GM19455 (cell line): ENCODE data around the gene GLRA2.
"Not testable (repeated sequence)": the region's sequence is repeated elsewhere in the genome, so short reads cannot be mapped to it uniquely, and the experiment has no call there.

ENCODE experiments used
- ATAC-seq: cut with Tn5 transposase; IDR thresholded peaks from one replicate; pipeline ENCODE4 v1.9.1; 2021; ENCODE audit not compliant: unreplicated experiment

The GLRA2 gene

GRCh38 chrX:14590693-14591424 is 61.5 kb downstream of the GLRA2 start:
- ATAC-seq = no peak

DNA sequence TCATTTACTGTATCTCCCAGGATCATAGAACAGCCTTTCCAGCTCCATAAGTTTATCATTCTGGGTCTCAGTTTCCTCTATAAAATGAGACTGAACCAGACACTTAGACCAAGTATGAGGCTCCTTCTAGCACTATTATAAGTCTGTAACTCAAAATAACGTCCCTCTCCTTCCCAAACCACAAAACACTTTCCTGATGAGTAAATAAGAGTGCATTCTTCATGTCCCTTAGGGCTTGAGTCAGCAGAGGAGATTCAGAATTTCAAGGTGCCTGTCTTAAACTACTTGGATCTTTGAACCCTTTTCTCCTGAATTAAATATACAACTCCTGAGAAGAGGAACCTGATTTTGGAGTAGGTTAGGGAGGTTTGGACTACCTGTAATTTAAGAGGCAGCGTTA is 62.6 kb downstream of the GLRA2 start:
- no peak for ATAC-seq

GRCh38 chrX:14594521-14594920 is 65.2 kb downstream of the GLRA2 start:
- no peak for ATAC-seq

DNA sequence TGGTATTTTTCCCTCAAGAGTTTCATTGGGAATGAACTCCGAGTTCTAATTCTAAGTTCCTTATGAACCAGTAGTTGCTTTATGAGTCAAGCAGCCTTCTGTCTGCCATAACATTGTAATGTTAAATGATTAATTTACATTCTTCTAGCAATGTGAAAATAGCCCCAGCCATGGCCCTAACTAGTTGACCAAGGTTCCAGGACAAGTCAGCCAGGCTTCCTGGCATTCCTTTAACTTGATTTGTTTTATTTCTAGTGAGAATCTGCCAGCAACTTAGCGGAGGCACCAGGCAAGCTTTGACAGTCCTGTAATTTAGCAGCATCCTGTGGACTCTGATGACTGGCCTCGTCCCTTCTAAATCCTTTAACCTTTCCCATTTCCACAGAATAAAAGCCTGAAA is 69.0 kb downstream of the GLRA2 start:
- no peak for ATAC-seq

DNA sequence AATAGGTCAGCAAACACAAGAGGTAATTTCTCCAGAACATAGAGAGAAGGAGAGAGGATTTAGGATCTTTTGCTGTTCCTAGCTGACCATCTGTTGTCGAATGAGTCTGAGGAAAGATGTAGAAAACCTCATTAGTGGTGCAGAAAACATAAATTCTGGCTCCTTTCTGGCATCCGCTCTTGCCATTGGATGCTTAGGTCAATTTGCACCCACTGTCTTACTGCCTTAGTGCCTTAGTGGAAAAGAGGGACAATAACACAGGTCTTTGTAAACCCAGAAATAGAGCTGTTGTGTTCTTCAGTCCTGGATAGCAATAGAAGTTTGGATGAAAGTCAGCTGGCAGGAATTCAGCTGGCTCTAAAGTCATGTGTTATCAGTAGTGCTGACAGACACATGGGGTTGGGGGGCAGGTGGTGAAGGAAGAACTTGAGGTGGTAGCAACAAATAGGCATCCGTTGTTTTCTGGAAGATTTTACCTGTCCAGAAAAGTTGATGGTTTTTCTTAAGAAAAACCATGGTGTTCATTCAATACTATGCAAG is 78.2 kb downstream of the GLRA2 start:
- no peak for ATAC-seq

DNA sequence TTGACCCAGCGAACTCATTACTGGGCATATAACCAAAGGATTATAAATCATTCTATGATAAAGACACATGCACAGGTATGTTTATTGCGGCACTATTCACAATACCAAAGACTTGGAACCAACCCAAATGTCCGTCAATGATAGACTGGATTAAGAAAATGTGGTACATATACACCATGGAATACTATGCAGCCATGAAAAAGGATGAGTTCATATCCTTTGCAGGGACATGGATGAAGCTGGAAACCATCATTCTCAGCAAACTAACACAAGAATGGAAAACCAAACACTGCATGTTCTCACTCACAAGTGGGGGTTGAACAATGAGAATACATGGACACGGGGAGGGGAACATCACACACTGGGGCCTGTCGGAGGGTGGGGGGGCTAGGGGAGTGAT is 83.1 kb downstream of the GLRA2 start:
- ATAC-seq = not testable (repeated sequence)

DNA sequence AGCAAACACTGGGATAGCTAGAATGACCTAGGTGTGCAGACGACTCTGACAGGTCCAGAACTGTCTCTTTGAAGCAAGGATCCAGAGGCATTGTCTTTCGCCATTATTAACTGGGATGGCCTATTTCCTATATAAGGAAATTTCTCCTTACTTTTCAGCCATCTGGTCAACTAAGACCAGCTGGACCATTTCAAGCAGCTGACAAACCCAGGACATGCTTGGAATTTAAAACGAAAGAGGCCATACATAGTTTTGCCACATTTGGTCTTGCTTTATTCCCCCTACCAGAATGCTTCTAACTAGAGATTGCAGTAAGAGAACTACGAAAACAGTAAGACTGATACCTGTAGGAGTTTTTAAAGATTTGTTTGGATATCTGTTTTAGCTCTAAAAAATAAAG is 87.0 kb downstream of the GLRA2 start:
- no peak for ATAC-seq

DNA sequence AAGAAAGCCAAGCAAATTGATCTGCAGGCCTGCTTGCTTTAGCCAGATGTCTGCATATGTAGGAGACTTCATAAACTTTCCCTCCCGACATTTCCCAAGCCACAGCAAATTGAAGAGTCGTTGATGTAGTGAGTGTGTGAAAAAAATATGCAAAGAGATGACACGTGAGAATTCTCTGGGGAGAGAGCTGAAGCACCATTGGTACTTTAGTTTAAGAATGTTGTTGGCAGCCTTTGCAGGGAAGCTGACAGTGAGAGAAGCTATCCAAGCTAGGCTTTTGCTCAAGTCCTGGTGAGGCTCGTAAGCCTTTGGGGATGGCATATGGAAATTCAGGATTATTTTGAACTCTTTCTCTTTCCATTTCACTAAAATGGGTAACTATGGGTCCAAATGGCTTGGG is 87.5 kb downstream of the GLRA2 start:
- no peak for ATAC-seq

- ATAC-seq = no peak
These were observed 89.0 kb downstream of the GLRA2 start for GRCh38 chrX:14618177-14618965.

- ATAC-seq = no peak
These were observed 101.4 kb downstream of the GLRA2 start for GRCh38 chrX:14630733-14631132.

- no peak for ATAC-seq
These were observed 112.6 kb downstream of the GLRA2 start for GRCh38 chrX:14641681-14642655.

GRCh38 chrX:14660970-14661369 is 131.6 kb downstream of the GLRA2 start:
- no peak for ATAC-seq

GRCh38 chrX:14670819-14671218 is 141.5 kb downstream of the GLRA2 start:
- peak; percentile 75 for ATAC-seq

- no peak for ATAC-seq
These were observed 143.4 kb downstream of the GLRA2 start for GRCh38 chrX:14672611-14673172.

DNA sequence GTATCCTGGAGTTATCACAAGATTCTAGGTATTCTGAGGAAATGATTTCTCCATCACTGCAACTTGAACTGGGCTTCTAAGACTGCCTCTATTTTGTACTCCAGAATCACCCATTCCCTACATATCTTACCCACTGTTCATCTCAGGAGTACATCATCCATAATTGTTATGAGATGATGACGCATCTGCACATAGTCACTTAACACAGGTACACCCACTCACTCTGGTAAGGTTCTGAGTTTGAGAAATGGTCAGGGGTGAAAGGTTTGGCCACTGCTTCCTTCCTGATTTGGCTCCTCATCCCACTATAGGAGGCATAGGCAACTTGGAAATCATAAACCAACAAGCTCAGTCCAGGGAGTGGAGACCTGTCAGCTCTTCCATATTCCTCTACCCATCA is 143.9 kb downstream of the GLRA2 start:
- no peak for ATAC-seq

DNA sequence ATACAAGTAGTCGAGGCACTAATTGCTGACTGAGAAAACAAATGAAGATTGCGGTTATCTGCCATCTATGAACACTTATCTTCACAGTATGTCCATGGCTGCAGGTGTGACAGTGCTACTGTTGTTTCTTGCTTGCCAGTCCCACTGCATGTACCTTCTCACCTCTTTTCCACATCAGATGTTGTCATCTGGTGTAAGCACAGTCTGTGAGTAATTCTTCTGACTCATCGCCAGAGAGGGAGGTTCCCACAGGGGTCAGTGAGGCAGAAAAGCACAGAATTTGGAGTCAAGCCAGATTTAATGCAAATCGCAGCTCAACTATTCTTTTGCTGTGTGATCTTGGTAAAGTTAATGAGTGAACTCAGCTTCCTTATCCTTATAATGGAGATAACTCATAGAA is 144.4 kb downstream of the GLRA2 start:
- ATAC-seq = peak; percentile 89

DNA sequence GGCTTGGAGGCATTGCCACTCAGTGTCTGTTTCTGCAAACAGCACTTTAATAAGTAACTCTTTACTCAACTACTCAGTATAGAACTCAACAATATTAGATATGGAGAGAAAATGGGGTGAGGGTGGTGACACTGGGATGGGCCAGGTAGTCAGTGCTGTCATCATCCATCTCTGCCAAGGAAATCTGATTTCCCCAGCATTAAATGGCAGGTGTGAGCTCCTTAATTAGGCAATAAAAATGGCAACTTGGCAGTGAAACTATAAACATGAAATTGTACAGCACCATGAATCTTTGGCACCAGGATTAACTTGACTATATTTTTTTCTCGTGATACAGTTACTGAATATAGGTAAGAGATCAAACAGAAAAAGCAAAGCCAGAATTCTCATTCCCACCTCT is 146.2 kb downstream of the GLRA2 start:
- ATAC-seq = no peak

GRCh38 chrX:14676431-14676830 is 147.1 kb downstream of the GLRA2 start:
- ATAC-seq = no peak

GRCh38 chrX:14688331-14688730 is 159.0 kb downstream of the GLRA2 start:
- ATAC-seq = not testable (repeated sequence)

DNA sequence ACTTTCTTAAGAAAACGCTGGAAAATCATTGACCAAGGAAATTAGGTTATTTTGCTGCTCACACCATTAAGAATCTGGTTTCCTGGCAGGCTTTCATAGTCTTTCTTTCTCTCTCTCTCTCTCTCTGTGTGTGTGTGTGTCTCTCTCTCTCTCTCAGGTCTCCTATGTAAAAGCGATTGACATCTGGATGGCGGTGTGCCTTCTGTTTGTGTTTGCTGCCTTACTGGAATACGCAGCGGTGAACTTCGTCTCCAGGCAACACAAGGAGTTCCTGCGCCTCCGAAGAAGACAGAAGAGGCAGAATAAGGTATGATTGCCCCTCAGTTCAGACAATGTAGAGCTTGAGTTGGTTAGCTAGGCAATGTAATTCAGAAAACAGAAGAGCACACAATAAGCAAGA is 161.2 kb downstream of the GLRA2 start:
- no peak for ATAC-seq

DNA sequence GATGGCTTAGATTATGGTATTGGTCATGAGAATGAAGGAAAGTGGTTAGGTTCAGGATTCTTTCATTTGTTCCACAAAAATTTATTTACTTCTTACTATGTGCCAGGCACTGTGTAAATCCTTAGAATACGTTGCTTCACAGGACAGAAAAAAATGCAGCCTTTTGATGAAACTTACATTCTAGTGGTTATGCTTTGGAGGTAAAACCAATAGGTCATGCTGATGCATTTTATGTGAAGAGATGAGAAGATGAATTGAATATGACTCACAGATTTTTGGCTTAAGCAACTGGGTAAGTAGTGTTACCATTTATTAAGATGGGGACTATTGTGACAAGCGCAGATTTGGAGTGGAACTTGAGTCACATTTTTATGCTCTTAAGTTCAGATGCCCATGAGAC is 165.3 kb downstream of the GLRA2 start:
- no peak for ATAC-seq
